Activated CD4-positive, alpha-beta T cell treated with anti-CD3 and anti-CD28 coated beads for 24 hours (primary cell): ENCODE results near the gene ARMH3.

Experiments
- DNase-seq, 2 donors: peaks; one replicate each; pipeline ENCODE4 v3.0.0-alpha.2; 2020; ENCODE audit warnings: low read depth in 2 of 2

Gene ARMH3

DNA sequence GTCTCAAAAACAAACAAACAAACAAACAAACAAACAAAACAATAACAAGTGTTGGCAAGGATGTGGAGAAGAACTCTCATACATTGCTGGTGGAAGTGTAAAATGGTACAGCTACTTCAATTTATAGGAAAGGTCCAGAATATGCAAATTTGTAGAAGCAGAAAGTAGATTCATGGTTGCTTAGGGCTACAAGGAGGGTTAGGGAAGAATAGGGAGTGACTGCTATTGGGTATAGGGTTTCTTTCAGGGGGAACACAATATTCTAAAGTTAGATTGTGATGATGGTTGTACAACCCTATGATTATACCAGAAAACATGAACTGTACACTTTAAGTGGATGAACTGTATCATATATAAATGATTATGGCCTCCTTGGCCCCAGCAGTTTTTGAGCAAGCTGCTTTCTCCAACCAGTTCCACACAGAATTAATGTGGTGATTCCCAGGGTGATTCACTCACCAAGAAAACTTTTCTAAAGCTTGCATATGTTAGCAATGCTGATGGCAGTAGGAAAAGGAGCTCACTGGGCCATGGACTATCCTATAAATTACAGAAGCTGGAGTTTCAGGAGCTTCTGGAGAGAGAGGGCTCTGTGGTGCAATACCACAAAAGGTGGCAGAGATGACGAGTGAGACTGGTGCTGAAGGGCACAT, 159.6 kb downstream of the ARMH3 start:
- DNase-seq: no peak

DNA sequence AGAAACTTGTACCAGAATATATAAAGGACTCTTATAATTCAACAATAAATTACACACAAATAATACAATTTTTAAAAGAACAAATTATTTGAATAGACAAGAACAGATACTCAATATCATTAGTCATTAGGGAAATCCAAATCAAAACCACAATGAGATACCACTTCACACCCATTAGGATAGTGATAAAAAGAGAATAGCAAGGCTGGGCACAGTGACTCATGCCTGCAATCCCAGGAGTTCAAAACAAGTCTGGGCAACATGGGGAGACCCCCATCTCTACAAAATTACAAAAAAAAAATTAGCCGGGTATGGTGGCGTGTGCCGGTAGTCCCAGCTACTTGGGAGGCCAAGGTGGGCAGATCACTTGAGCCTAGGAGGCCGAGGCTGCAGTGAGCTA, 160.2 kb downstream of the ARMH3 start:
- DNase-seq: no peak

GRCh38 chr10:101894742-101895141, 161.2 kb downstream of the ARMH3 start:
- no peak for DNase-seq

DNA sequence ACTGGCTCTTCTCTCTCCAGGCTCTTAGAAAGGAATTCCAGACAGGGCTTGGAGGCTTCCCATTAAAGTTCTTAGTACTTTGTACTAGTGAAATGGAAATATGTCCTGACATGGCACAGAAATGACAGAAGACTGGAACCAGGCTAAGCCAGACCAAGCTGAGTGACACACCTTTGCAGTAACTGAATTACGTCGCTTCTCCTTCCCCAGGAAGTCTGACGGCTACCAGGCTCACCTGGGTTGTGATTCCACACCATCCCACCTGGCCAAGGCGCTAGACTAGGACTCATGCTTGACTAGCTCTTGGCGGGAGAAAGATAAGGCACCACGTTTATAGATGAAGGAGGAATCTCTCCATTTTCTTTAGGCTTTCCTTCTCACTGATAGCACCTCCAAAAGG, 161.7 kb downstream of the ARMH3 start:
- no peak for DNase-seq

DNA sequence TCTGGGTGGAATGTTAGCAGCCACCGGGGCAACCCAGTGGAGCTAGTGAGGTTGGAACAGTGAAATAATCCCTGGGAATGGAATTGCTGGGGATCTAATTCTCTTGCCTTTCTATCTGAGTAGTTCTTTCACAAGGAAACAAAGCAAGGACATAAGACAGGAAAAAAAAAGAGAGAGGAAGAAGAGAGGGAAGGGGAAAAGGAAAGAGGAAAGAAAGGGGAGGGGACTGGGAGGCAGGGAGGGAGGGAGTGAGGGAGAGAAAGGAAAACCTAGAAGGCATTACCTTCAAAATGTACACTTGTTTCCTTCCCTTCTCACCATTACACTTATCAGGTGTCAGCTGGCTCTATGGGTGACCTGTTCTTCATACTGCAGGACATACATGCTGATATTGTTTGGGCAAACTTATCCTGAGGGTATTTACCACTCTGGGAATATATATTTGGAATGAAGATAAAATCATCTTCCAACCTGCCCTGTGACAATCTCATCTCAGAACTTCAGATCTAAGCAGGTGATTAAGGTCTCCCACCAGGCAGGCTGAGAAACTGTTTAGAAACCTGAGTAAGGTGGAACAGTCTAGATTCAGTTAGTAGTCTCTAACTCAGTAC, 162.4 kb downstream of the ARMH3 start:
- DNase-seq: no peak

DNA sequence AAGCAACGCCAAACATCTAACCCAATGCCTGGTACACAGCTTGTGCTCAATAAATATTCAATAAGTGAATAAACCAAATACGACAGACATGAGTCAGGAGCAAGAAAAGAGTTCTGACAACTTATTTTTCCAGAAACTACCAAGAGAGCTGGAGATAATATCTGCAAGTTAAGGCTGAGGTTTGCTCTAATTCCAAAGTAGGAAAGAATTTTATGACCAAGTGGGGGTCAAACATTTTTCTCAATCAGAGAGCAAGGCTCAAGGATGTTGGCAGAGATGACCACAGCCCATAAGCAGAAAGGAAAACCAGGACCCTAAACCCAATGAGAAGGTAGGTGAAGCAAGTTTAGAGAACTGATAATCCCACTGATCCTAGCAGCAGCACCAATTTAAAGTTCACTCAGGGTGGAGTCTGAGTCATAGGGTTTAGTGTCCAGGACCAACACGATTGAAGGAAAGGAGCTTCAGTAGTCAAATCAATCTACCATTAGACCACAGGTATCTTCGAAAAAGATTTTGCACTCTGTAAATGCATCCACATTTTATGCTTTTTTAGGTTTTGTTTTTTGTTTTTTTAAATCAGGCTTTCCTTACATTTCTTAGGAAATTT, 163.1 kb downstream of the ARMH3 start:
- no peak for DNase-seq

DNA sequence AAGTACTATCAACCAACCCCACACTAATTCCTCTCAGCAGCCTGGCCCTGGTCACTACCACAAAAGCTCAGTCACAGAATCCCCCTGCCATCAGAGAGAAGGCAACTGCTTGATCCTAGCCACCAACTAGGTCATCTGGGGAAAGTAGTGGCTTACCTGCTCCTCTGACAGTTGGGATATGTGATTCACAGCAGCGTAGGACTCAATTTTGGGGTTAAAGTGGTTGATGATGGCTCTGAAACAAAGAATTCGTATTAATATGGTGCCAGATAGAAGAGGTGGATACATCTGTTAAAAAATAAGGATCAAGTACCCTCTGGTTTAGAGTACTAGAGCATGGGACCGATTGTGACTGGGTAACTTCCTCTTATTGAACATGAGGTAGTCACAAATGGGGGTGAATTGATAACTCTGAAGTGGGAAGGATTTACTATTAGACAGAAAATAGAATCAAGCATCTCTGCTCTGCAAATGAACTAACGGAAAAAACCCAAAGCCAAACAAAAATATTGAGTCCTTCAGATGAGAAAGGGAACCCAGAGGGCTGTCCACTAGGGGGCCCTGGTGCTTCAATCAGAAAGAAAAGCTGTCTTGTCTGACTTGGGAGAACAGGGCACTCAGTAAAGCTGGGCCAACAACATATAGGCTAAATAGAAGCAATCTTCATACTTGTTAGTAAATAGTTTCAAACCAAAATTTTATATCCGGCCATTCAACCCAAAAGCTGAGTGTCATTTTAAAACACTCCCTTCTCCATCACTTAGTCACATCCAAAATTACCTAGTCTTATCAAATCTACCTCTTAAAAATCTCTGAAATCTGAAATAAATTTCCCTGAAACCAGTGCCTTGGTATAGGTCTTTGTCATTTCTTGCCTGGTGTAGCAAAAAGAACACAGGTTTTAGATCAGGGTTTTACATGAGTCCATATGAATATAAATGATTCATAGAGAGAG, 166.4 kb downstream of the ARMH3 start:
- peak; percentile 52 to 66 for DNase-seq

DNA sequence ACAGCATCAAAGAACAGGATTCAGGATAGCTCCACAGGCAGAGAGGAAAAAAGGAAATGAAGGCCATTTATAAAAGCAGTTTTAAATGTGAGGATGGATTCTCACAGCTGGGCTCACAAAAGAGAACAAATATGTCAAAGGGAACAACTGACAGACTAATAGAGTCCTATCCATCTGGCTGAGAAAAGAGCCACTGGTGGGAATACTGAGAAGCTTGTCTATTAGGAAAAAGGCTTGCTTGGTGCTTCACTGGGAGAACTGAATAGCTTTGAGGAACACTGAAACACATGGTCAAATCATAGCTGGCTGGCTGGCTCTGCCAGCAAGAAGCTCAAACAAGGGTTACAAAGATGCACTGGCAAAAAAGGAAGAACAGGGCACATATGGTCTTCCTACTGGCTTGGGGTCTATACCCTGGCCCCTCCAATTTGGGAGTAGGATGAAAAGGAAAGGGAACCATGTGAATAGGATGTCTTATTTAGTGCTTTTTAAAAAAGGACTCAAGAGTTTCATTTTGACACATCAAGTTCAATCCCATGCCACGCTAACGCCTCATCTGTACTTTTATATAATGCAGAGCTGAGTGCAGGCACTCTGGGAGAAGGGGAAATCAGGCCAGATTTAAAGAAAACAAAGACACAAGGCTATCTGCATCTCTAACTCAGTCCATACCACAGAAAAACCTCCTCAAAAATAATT, 167.6 kb downstream of the ARMH3 start:
- no peak for DNase-seq

DNA sequence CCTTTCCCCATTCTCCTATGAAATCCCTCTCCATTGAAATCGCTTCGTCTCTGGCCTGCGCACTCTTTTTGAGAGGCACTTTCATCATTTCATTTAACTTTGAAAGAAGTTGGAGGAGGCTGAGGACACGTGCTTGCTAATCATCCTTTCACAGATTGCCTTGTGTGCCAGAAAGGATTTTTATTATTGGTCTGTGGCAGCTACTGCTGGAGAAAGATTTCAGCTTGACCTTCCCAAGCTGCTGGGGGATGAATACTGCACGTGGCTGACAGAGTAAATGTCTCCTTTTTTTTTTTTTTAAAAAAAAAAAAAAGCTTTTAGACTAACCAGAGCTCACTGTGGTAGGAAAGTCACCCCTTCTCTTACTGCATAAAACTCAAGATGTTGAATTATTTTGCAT, 168.2 kb downstream of the ARMH3 start:
- no peak for DNase-seq

DNA sequence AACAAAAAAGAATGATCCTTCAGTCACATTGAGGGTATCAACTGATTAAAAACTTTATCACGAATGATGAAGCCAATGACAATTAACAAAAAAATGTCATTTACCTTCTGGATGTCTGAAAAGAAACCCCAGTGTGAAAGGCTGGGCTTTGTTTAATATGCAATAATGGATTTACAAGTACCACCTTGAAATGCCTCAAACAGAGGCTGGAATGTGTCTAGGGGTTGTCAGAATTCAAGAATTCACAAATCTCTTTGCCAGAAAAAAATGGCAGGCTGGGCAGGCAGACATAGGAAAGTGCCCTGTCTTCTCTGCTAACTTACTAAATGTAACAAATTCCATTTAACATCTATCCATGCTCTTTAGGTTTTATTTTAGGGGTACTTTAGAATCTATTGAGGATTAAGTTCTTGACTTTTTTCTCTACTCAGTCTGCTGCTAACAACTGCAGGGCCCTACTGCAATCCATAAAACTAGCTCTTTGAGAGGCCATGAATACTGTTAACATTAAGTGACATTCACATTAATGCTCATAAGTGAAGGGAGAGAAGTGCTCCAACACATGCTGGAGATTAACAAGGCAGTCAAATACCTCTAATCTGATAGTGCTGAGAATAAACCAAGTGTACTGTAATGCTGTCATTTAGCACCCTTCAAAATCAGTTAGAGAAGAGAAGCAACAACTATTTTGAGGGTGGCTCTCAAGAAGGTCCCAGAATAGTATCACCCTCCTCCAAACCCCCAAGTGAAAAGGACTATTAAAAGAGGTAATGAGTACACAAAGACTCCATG, 169.3 kb downstream of the ARMH3 start:
- no peak for DNase-seq

DNA sequence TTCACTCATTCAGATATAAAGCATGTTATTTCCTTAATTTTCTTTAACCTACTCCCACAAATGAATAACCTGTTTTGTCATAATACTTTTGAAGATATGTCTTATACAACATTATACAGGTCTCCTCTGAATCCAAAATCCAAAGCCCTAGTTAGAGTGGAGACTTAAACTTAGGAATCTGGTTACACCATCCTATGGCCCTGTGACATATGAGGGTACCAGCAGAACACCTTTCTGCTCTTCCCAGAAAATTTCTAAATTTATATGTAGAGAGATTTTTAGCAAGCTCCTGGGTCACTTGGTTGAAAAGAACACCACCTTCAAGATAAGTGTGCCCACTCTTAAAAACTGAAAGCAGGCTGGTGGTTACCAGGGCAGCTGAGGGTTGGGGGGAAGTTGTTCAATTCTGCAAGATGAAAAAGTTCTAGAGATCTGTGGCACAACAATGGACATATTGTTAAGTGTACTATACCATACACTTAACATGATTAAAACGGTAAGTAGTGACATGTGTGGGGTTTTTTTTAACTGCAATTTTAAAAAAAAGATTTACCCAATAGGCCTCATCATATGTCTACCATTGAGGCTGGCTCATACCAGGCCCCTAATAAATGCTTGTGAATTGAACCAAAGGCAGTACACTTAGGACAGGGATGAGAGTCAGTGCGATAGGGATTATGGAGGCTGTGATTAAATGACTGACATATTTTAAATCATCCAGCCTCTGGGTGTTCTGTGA, 174.8 kb downstream of the ARMH3 start:
- no peak for DNase-seq

DNA sequence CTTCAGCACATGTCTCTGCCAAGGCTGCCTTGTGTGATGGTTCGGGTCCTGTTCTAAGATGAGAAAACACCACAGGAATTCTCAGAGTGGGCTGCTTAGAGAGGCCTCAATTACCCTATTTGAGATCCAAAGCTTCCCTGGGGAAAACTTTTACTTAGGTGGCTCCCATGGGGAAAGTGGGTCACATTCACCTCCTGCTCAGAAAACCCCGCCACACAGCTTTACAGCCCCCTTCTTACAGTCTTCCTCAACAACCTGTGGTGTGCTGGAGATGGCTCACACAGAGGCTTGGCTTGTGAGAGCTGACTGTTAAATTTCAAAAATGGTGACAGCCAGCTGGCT, 175.8 kb downstream of the ARMH3 start:
- DNase-seq: no peak

DNA sequence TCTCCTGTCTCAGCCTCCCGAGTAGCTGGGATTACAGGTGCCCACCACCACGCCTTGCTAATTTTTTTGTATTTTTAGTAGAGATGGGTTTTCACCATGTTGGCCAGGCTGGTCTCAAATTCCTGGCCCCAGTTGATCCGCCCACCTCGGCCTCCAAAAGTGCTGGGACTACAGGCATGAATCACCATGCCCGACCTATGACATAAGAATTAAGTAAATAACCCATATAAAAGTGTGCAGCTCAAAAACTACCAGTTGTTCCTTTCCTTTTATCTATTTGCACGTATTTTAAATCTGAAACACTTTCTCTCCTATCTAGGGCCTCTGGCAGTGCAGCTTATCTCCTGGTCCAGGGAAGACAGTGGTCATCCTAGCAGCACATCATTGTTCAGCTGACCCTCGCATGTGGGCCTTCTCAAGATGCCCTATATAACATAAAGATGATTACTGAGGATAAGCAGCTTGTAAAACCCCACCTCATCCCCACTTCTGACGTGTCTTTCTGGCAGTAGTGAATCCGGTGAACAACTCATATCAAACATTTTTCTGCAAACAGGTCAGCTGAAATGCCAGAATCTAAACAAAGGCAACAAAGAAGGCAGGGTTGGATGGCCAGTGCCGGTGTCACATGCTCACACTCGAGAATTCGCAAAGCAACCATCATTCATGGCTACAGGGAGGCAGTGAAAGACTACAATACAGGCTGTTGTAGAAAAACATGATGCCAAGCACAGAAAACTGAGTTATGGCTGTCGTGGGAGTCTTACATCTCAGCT, 176.3 kb downstream of the ARMH3 start:
- no peak for DNase-seq

DNA sequence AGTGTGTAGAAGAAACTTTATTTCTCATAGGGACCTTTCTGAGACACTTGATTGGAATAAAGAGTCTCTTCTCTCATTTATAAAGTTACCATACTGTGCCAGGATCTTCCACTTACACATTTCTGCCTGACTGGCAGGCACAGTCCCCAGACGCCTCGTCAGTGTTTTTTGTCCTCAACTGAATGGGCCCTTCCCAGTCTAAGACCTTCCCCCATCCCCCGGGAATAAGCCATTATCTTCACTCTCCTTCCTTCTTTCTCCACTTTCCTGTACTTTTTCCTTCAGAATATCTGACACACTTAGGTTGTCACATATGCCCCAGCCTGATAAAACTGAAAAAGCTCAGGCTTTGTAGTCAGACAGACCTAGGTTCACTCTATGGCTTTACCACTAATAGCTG, 177.1 kb downstream of the ARMH3 start:
- no peak for DNase-seq

- no peak for DNase-seq
Measured at GRCh38 chr10:101875068-101875688, 180.8 kb downstream of the ARMH3 start.

GRCh38 chr10:101874252-101874651, 181.7 kb downstream of the ARMH3 start:
- no peak for DNase-seq

DNA sequence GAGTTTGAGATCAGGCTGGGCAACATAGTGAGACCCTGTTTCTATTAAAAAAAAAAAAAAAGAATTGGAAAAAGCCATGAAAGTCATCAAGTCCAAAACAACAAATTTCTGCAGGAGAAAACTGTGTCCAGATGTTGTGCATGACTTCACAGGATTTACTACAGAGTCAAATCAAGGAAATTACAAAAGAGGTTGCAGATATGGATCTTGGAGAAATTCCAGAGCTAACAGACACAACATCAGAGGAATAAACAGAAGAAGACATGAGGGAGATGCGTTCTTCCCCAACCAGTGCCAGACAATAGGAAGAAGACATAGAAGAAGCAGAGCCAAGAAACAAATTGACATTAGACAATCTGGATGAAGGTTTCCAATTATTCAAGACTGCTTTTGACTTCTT, 188.0 kb downstream of the ARMH3 start:
- DNase-seq: no peak

DNA sequence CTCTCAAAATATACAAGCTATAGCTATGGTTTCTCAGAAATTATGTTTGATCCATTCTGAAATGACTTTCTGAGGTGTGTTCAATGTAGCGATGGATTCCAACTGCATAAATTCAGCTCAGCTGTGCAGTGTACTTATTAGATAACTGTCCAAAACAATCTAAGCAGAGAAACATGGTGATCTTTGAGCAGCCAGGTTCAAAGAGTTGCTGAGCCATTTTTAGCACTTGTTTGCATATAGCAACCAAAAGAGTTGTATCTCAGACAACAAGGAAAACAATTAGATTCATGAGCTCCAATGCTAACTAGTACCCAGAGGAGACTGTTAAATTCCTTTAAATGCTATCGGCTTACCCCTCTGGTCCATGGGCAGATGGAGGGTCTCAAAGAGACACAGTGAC, 196.4 kb downstream of the ARMH3 start:
- no peak for DNase-seq
